GM19372 (cell line): ENCODE results near the gene GOLGA1.
"Not testable (repeated sequence)": the region's sequence is repeated elsewhere in the genome, so short reads cannot be mapped to it uniquely, and the experiment has no call there.

Experiments used
- ATAC-seq: cut with Tn5 transposase; IDR thresholded peaks from one replicate; pipeline ENCODE4 v1.9.1; 2021; ENCODE audit warnings: mild to moderate bottlenecking, low read depth, moderate library complexity; ENCODE audit not compliant: unreplicated experiment

The GOLGA1 gene

DNA sequence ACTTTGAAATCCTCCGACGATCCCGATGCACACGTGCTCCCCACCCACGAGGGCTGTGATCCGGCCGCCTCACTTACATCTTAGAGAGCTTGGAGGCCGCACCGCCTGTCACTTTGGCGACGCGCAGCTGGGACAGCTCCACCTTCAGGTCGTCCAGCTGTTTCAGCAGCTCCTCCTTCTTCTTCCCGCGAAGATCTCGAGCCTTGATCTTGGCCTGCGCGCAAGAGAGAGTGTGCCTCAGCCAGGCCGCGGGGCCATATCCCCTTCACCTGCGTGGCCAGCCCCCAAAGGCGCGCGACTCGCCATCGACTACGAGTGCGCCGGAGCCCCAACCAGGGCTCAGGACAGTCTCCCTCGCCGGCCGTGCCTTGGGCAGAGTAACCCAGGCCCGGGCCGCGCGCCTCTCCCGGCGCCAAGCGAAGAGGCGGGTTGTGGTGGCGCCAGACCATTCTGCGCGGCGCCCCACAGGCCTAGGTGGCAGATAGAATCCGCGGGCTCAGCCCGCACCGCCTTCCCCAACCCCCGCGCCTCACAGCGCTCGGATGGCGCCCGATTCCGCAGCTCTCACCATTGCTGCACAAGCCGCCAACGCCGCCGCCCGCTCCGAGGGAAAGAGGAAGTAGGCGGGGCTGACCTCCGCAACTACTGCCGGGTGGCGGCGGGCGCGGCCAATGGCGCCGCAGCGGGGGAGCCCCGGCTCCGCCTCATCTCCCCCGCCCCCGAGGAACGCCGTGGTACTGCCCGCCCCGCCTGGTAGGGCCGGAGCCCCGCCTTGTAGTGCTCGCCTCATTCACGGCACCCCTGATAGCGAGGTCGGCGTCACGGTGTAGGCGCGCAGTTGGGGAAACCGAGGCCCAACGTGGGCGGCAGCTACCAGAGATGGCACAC lies 79.3 kb downstream of the GOLGA1 start, which contains the start of the genes ARPC5L and RPL35:
ARPC5L (plus strand) TSS at position 789 of the 888 bp plus-strand sequence. CDS start 7,161 bp downstream, outside the sequence.
RPL35 (minus strand) TSS at position 616 of the 888 bp plus-strand sequence; CDS start at position 571, 45 bp downstream.
- peak; percentile 90 for ATAC-seq

DNA sequence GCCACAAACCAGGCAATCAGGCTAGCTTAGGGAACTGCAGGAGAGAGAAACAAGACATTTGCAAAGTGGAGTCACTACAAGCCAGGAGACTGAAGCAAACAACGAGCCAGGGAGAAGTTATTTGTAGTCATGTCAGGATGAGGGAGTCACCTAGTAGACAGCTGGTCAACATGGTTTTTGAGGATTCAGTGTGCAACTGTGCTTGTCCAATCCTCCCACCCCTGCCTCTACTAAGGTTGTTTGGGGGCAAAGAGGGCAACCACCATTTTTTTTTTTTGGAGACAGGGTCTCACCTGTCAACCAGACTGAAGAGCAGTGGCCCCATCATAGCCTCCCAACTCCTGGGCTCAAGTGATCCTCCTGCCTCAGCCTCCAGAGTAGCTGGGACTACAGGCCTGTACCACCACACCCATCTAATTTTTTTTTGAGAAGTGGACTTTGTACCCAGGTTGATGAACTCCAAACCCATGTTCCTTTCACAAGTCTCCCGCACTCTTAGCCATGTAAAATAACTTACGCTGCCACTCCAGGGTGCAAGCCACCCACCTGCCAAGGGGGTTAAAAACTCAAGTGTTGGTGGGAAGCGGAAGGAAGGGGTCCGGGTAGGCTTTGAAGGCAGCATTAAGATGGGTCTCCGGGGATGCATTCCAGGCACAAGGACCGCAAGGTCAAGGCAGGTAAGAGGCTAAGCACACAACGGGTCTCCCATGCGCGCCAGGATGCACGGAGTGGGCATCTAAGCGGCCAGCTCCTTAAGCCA lies 80.1 kb downstream of the GOLGA1 start:
- no peak for ATAC-seq

DNA sequence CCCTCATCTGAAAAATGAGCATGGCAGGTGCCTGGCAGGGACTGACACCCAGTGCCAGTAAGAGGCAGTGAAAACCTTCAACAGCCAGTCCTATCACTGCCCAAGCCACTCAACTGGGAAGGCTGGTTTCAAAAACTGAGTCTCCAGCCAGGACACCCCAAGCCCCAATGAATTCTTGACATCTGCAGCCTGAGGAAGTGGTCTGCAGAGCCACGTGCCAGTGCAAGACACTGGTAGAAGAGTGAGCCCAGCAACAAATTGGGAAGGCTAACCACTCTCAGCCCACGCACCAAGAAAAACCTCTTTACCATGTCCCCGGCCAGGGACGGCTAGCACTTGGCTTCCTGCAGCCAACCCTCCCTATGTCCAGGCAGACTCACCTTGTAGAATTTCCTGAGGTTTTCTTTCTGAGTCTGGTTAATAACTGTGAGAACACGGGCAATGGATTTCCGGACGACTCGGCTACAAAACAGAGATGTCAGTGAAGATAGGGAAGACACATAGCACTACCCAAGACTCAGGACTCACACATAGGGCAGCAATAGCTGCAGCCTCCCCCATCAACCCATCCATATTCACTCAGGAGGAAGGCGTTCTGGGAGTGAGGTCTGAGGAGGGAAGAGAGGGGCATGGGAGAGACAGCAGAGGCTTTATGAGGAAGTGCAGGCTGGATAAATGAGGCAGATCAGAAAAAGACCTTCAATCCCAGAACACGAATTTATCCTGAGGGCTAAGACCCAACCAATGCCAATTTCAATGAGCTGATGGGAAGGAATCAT lies 80.9 kb downstream of the GOLGA1 start:
- no peak for ATAC-seq

DNA sequence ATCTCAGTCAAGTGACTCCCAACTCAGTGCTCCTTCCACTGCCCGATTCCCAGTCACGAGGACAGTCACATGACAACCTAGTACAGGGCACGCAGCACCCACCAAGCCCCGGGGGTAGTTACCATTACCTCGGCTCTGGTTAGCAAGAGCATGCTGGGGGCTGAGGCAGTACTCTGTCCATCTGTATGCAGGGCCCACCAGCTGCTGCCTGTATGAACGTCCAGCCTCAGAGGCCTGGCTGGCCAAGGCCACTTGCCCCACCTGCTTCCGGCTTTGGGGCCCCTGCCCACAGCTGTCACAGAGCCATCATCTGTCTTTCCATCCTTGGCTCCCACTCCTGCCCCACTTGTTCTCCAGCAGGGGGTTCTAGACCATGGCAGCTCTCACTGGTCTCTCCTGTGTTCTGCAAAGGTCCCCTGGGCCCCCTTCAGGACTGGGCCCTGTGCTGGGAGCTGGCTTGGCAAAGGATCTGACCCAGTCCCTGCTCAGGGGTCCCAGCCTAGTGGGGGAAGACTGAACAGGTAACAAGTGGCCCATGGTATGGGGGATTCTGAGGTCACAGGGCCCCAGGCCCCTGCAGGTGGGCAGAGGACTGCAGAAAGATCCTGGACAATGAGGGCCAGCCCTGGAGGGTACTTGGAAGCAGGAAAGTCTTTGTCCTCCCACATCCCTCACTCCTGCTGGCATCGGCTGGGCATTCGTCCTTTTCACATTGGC lies 82.4 kb downstream of the GOLGA1 start:
- ATAC-seq = no peak

DNA sequence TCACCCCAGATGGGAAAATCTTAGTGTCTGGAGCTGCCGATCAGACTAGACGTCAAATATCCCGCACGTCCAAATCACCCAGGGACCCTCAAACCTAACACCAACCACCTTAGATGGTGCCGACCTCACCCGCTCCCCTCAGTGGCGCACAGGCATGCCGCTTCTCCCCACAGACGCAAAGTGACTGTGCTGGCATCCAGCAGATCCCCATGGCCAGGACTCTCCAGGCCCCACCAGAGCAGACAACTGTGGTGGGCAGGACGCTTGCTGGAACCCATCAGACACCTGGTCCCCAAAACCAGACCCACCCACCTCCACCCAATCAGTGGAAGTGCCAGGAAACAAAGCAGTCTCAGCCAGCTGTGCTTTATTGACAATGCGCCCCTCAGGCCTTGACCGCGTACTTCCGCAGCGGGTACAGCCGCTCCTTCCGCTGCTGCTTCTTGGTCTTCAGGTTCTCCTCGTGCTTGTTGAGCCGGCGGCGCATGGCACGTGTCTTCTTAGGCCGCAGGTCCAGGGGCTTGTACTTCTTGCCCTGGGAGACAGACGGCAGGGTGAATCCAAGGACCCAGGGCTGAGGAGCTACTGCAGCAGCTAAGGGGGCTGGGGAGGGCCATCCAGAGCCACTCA lies 83.2 kb downstream of the GOLGA1 start:
- ATAC-seq = no peak

DNA sequence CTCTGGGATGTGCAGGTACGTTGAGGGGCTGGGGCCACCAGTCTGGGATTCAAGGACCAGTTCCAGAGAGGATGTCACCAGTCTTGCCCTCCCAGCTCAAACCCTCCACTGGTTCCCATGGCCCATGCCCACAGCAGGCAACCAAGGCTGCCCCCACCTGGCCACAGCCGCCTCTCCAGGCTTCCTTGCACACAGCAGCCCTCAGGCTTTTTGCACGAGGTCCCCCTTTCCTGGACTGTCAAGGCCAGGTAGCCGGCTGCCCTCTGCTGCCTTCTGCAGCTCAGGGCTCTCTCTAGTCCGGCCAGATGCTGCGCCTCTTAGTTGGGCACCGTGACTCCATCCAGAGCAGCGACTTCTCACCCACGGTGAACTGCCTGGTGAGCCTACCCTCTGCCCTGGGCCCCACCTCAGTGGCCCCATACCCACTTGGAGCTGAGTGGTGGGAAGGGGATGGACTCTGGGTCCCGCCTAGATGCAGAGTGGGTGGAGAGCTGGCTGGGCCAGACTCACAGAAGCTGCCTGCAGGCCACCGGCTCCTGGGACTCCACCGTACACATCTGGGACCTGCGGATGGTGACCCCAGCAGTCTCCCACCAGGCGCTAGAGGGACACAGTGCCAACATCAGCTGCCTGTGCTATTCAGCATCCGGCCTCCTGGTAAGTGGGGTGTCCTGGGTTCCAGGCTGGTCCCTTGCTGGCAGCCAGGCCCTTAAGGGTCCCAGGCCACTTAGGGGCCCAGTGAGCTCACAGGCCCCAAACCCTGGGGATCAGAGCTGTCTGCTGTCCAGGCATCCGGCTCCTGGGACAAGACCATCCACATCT lies 84.7 kb downstream of the GOLGA1 start:
- no peak for ATAC-seq

DNA sequence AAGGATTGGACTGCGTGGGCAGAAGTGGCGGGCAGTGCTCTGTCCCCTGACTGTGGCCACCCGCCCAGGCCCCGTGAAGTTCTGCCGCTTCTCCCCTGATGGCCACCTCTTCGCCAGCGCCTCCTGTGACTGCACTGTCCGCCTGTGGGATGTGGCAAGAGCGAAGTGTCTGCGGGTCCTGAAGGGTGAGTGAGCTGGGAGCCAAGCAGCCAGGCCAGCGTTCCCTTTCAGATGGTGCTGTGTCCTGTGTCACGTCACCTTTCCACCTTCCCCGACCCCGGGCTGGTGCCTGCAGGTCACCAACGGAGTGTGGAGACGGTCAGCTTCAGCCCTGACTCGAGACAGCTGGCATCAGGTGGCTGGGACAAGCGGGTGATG lies 85.3 kb downstream of the GOLGA1 start:
- ATAC-seq = no peak

DNA sequence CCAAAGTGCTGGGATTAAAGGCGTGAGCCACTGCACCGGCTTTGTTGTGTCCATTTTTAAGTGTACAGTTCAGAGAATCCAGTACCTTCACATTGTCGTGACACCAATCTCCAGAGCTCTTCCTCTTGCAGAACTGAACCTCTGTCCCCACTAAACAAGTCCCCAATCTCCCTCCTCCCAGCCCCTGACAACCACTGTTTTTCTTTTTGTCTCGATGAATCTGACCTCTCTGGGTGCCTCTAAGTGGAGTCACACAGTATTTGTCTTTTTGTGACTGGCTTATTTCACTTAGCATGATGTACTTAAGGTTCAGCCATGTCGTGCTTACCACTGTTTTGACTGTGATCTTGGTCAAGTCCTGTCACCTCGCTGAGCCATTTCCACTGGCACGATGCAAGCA lies 86.1 kb downstream of the GOLGA1 start:
- ATAC-seq = no peak

DNA sequence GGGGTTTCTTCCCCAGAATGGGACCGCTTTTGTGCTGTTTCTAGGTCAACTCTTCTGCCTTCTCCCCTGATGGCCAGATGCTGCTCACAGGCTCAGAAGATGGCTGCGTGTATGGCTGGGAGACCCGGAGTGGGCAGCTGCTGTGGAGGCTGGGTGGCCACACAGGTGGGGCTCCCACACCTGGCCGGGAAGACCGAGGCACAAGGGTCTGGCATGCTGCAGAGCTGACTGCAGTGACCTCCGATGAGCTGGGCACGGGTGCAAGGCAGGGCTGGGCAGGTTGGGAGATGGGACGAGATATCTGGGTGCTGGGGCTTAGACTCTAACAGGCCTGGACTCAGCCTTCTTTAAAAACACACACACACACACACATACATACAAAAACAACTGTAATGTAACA lies 86.7 kb downstream of the GOLGA1 start:
- no peak for ATAC-seq

DNA sequence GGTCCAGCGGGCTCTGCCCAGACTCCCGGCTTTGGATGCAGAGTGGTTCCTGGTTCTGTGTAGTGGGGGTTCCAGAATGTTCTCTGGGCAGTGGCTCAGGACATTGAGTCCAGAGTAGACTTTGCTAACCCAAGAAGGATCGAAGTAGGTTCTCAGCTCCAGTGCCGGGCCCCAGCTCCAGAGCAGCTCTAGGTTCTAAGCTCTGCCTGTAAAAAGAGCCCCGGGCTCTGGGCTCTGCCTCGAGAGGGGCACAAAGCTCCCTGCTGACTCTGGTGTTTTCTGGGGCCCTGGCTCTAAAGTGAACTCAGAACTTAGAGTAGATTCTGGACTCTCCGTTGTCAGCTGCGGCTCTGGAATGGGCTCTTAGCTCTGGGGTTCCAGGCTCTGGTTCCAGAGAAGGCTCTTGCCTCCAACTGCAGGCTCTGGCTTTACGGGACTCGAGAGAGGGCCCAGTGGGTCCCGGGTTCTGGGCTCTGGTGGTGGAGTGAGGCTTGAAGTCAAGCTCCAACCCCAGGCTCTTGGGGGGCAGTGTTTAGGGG lies 87.2 kb downstream of the GOLGA1 start:
- ATAC-seq = no peak

DNA sequence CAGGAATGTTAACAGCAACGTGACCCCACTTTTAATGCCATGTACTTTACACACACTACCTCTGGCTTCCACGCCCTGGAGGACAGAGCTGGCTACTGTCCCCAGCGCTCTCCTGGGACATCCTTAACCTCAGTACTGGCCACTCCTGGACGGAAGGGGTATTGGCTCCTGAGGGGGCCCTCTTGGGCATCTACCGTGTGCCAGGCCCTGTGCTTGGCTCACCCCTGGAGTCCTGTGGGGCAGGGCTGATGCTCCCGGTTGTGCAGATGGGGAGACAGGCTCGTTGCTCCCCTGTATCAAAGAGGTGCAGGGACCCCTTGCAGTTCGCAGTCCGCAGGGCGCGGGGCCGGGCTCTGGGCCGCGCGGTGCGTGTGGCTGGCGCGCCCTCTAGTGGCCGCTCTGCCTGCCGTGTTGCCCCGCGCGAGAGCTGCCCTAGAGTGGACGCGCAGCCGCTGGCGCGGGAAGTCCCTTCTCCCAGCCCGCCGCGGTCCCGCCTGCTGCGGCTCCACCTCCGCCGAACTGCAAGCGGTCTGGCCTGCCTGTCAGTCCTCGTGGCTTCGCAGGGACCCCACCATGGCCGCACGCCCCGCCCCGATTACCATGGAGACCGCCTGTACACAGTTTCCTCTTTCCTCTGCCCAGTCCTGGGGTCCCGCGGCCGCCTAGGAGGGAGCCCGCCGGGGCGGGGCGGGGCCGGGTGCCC lies 87.9 kb downstream of the GOLGA1 start, which contains the start of gene WDR38:
WDR38 (plus strand) TSS at position 632 of the 703 bp plus-strand sequence. CDS start 72 bp downstream, outside the sequence.
- peak; percentile 68 for ATAC-seq

DNA sequence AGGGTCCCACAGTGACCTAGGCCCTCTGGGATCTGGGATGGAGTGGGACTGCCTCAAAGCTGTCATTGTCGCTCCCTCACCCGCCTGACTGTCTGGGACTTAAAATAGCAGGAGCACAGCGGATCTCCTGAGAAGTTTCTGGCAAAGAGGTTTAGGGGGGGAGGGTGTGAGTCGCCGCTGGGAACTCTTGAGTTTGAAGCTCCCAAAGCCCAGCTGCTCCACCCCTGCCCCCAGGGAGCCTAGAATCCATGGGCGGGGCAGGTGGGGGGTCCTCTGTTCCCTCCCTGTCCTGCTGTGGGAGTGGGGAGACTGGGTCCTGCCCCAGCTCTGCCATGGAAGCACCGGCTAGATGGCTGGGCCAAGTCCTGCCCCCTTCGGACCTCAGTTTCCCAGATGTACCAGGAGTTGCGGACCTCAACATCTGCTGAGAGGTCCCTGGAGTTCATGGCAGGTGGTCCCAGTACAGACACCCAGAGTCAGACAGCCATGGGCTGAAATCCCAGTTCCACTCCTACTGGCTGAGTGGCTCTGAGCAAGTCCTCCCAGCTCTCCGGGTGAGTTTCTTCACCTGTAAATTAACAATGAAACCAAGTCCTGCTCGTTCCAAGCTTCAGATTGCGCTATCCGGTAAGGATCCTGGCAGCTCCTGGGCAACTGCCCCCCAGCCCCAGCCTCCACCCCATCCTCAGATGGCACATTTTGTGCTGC lies 88.6 kb downstream of the GOLGA1 start:
- no peak for ATAC-seq

DNA sequence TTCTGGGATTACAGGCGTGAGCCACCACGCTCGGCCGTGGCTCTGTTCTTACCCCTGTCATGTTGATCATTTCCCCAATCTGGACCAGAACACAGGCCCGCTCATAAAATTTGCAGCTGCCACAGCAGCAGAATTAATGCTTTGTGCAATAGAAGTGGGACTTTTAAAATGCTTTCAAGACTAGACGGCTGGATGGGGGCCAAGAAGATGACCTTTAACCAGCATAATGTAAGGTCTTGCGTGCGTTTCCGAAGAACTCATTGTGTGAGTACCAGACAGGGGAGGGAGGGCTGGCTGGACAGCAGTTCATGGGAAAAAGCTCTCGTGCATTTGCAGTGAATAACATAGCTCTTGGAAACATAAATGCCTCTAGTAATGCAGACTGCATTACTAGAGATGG lies 91.1 kb downstream of the GOLGA1 start:
- no peak for ATAC-seq

DNA sequence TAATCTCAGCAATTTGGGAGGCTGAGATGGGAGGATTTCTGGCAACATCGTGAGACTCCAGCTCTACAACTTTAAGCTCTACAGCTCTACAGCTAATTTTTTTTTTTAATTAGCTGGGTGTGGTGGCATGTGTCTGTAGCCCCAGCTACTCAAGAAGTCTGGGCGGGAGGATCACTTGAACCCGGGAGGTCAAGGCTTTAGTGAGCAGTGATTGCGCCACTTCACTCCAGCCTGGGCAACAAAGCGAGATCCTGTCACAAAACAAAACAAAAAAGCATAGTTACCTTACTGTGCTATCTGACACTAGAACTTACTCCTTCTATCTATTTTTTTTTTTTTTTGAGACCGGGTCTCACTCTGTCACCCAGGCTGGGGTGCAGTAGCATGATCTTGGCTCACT lies 93.9 kb downstream of the GOLGA1 start:
- no peak for ATAC-seq

DNA sequence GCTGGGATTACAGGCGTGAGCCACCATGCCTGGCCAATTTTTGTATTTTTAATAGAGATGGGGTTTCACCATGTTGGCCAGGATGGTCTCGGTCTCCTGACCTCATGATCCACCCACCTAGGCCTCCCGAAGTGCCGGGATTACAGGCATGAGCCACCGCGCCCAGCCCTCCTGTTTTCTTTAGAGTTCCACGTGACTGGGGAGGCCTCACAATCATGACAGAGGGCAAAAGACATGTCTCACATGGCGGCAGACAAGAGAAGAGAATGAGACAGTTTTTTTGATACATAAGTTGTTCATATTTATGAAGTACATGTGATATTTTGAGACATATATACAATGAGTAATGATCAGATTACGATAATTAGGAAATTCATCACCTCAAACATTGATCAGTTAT lies 94.4 kb downstream of the GOLGA1 start:
- ATAC-seq = not testable (repeated sequence)

DNA sequence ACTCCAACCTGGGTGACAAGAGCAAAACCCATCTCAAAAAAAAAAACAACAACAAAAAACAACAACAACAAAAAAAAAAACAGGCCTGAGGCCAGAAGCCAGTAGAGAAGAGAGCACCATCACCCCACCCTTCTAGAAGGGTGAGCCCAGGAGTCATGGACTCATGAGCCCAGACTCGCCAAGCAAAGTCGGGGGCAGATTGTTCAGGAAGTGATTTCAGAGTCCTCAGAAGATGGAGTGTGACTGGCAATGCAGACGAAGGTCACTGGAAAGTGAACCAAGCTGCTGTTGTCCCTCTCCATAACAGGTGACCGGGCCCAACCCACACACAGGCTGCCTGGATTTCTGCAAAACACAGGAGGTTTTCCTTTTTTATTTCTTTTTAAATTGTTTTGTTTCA lies 96.6 kb downstream of the GOLGA1 start:
- no peak for ATAC-seq

DNA sequence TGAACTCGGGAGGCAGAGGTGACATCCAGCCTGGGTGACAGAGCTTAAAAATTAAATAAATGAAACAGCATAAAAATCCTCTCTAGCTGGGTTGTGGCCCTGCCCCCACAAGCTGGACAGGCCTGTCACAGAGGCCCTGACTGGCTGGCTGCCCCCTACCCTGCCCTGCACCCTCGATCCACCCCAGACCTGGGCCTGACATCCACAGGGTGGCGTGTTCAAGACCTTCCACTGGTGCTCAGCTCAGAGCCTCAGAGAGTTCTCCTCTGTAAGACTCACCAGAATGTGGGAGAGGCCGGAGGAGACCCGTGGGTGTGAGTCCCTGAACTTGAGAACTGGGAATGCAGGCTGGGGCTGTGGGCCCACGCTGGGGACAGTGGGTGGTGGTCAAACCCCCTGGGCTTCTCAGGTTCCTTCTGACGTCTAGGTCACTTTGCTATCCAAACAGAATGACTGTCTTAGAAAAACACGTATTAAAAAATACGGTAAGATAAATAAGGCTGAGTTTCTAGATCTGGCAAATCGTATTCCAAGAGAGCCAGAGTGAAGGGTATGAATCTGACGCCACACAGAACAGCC lies 97.3 kb downstream of the GOLGA1 start:
- ATAC-seq = no peak
